ENCODE measurements around the gene SMPD2.
A peak's percentile ranks its signal among the peaks of the same experiment; 100 is the strongest.

Gene SMPD2

DNA sequence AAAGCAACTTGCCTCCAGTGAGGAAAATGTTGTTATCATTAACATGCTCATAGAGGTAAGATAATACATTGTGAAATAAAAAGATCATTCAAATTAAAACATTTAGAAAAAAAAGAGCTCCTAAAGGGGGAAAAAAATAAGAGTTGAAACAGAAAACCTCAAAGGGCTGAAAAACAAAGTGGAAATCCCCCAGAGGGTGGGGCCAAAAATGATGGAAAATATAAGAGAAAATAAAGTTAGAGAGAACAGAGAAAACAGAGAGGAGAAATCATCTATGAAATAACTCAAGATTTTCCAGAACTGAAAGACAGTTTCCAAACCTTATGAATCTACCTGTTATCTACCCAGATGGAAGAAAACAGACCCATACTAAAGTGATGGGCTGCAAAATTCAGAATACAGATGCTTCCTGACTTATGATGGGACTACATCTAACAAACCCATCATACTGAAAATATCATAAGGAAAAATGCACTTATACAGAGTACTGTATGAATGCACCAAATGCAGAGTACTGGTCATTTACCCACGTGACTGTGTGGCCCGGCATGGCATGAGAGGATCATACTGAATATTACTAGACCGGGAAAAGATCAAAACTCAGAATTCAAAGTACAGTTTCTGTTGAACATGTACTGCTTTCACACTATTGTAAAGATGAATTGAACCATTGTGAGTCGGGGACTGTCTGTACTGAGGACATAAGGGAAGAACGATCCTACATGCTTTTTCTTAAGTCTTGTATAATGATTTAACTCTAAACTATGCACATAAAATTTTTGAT is 38.5 kb downstream of the SMPD2 start:
- DNase-seq (ENCODE audit: insufficient read length, low spot score) (no peak), FAIRE-seq (no peak)
- TF ChIP-seq POLR2AphosphoS5 (IDR thresholded peaks at IDR 0.05; ENCODE audit: low read depth, low read length) (no peak), POLR2A (IDR thresholded peaks at IDR 0.05; ENCODE audit: low read depth, low read length) (no peak), SPI1 (IDR thresholded peaks at IDR 0.05; ENCODE audit: low read depth, low read length) (no peak), POU2F2 (IDR thresholded peaks at IDR 0.05; ENCODE audit: low read depth, low read length) (no peak), TAF1 (IDR thresholded peaks at IDR 0.05; ENCODE audit: low read depth, low read length) (no peak), PAX5 (IDR thresholded peaks at IDR 0.05; ENCODE audit: insufficient read depth, low read length, severe bottlenecking) (no peak)

DNA sequence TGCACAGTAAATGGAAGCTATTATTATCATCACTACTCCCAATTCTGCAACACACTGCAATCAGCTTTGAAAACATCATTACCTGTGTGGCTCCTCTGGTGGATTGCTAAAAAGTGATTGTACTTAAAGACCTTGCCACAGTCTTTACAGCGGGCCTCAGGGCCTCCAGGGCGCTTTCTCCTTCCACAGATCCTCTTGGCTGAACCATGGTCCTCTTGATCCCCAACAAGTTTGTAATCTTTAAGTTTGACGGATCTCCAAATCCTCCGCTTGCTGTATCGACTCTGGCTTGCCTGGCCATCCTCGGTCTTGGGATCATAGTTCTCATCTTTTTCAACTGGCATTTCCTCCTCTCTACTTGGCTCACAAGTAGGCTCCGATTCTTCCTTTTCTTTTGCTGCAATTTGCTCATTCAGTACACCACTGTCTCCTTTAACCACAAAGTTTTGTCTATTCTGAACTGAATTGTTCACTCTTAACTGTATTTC is 40.5 kb downstream of the SMPD2 start:
- TF ChIP-seq TAF1 (IDR thresholded peaks at IDR 0.05; ENCODE audit: low read depth, low read length) (no peak), PAX5 (IDR thresholded peaks at IDR 0.05; ENCODE audit: insufficient read depth, low read length, severe bottlenecking) (no peak), POU2F2 (IDR thresholded peaks at IDR 0.05; ENCODE audit: low read depth, low read length) (no peak), SPI1 (IDR thresholded peaks at IDR 0.05; ENCODE audit: low read depth, low read length) (no peak), POLR2A (IDR thresholded peaks at IDR 0.05; ENCODE audit: low read depth, low read length) (no peak), POLR2AphosphoS5 (IDR thresholded peaks at IDR 0.05; ENCODE audit: low read depth, low read length) (no peak)
- FAIRE-seq: no peak
- DNase-seq (ENCODE audit: insufficient read length, low spot score): no peak

DNA sequence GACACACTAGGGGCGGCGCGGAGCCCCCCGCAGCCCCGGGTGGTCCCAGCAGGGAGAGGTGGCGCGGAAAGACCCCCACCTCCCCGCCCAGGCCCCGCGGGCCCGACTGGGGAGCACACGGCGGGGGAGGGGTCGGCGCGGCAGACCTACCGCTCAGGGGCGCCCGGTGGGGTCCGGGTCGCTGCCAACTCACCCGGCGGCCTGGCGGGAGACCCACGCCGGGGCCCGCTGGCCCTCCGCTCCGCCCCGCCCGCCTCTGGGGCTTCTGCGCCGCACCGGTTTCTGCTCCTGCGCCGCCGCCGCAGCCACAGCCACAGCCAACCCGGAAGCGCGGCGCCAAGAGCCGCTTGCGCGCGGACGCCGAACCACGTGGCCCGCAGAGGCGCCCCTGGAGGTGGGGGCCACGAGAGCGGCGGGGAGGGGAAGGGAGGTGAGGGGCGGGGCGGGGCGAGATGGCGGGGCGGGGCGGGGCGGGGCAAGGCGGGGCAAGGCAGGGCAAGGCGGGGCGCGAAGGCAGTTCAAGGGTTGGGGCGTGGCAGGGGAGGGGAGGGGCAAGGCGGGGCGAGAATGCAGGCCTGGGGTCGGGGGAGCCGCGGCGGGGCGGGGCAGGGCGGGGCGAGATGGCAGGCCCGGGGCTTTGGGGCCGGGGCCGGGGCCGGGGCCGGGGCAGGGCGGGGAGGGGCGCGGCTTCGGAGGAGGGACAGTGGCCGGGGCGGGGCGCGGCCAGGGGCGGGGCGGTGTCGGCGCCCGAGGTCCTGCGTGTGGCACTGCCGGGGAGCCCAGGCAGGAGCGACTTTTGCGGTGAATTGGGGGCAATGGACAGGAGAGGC is 42.6 kb downstream of the SMPD2 start, which contains the start of gene ZBTB24:
TSS of gene ZBTB24 (minus strand) at position 315 of the 830 bp plus-strand sequence. CDS start 1,193 bp downstream, outside the sequence.
- no peak for TF ChIP-seq POU2F2 (IDR thresholded peaks at IDR 0.05; ENCODE audit: low read depth, low read length)
- 0 out of 2 replicates have a peak, but pooled peaks have one; percentile 49 for TF ChIP-seq POLR2A (IDR thresholded peaks at IDR 0.05; ENCODE audit: low read depth, low read length)
- no peak; the same call in 1 of the 2 replicates for TF ChIP-seq POLR2AphosphoS5 (IDR thresholded peaks at IDR 0.05; ENCODE audit: low read depth, low read length)
- no peak for TF ChIP-seq PAX5 (IDR thresholded peaks at IDR 0.05; ENCODE audit: insufficient read depth, low read length, severe bottlenecking)
- TF ChIP-seq SPI1 (IDR thresholded peaks at IDR 0.05; ENCODE audit: low read depth, low read length): no peak
- TF ChIP-seq TAF1 (IDR thresholded peaks at IDR 0.05; ENCODE audit: low read depth, low read length): peak; percentile 42; the same call in 1 of the 2 replicates
- FAIRE-seq (peak; percentile 79), DNase-seq (ENCODE audit: insufficient read length, low spot score) (peak; percentile 87)

DNA sequence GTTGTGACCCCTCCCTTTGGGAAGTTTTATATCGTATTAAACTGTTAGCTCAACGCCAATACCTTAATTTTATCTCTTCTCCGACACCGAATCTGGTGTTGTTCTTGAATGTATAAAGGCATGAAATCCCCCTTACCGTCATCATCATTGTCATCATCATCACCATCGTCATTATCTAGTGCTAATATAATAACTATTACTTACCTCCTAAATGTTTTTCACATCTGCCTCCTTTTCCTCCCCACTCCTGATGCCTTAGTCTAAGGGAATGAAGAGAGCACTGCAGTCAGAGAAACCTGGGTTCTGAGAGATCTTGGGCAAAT is 43.2 kb downstream of the SMPD2 start:
- FAIRE-seq (no peak), DNase-seq (ENCODE audit: insufficient read length, low spot score) (no peak)
- TF ChIP-seq POLR2AphosphoS5 (IDR thresholded peaks at IDR 0.05; ENCODE audit: low read depth, low read length) (no peak), TAF1 (IDR thresholded peaks at IDR 0.05; ENCODE audit: low read depth, low read length) (no peak)

DNA sequence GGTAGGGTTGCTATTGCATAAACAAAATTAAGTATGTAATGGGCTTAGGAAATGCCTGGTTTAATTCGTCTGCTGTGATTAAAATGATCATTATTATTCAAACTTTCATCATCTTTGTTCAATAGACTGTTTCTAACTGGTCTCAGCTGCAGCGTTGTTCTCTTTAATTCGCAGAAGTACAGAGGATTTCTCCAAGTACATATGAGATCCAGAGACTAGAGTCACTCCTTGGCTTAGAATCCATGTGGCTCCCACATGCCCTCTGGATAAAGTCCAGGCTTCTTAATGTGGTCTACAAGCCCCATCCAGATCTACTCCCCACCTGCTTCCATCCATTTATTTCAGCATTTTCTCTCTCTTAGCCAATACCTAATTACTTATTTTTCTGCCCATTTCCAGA is 43.6 kb downstream of the SMPD2 start:
- TF ChIP-seq POLR2AphosphoS5 (IDR thresholded peaks at IDR 0.05; ENCODE audit: low read depth, low read length) (no peak), TAF1 (IDR thresholded peaks at IDR 0.05; ENCODE audit: low read depth, low read length) (no peak), SPI1 (IDR thresholded peaks at IDR 0.05; ENCODE audit: low read depth, low read length) (no peak), POU2F2 (IDR thresholded peaks at IDR 0.05; ENCODE audit: low read depth, low read length) (no peak), PAX5 (IDR thresholded peaks at IDR 0.05; ENCODE audit: insufficient read depth, low read length, severe bottlenecking) (no peak), POLR2A (IDR thresholded peaks at IDR 0.05; ENCODE audit: low read depth, low read length) (no peak)

DNA sequence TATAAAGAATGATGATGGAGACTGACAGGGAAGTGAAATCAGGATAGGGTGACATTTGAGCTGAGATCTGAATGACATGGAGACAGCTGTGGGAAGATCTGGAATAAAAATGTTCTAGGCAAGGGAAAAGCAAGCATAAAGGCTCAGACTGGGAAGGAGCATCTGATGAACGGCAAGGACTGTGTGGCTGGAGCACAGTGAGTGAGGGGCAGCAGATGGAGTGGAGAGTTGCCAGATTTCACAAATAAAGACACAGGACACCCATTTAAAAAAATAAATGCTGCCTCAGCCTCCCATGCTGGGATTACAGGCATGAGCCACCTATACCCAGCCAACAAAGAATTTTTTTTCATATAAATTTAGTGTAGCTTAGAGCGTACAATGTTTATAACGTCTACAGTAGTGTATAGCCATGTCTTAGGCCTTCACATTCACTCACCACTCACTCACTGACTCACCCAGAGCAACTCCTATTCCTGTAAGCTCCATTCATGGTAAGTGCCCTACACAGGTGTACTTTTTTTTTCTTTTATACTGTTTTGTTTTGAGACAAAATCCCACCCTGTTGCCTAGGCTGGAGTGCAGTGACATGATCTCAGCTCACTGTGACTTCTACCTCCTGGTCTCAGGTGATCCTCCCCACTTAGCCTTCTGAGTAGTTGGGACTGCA is 44.9 kb downstream of the SMPD2 start:
- DNase-seq (ENCODE audit: insufficient read length, low spot score): no peak
- TF ChIP-seq PAX5 (IDR thresholded peaks at IDR 0.05; ENCODE audit: insufficient read depth, low read length, severe bottlenecking): no peak
- TF ChIP-seq TAF1 (IDR thresholded peaks at IDR 0.05; ENCODE audit: low read depth, low read length): no peak
- TF ChIP-seq POLR2AphosphoS5 (IDR thresholded peaks at IDR 0.05; ENCODE audit: low read depth, low read length): no peak
- no peak for TF ChIP-seq SPI1 (IDR thresholded peaks at IDR 0.05; ENCODE audit: low read depth, low read length)
- no peak for TF ChIP-seq POU2F2 (IDR thresholded peaks at IDR 0.05; ENCODE audit: low read depth, low read length)
- TF ChIP-seq POLR2A (IDR thresholded peaks at IDR 0.05; ENCODE audit: low read depth, low read length): no peak
- FAIRE-seq: no peak

More for the DNA sequence above, 43.6 kb downstream of the SMPD2 start:
- DNase-seq (ENCODE audit: insufficient read length, low spot score) (no peak), FAIRE-seq (no peak)

DNA sequence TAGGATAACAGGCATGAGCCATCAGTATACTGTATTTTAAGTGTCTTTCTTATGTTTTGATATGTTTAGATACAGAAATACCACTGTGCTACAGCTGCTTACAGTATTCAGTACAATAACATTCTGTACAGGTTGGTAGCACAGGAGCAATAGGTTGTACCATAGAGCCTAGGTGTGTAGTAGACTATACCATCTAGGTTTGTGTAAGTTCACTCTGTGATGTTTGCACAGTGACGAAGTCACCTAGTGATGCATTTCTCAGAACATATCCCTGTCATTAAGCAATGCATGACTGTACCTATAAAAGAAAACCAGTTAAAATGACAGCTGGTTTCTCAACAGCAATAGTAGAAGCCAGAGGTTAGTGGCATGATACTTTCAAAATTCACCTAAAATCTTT is 45.5 kb downstream of the SMPD2 start:
- DNase-seq (ENCODE audit: insufficient read length, low spot score) (no peak), FAIRE-seq (no peak)
- TF ChIP-seq SPI1 (IDR thresholded peaks at IDR 0.05; ENCODE audit: low read depth, low read length): no peak
- no peak for TF ChIP-seq TAF1 (IDR thresholded peaks at IDR 0.05; ENCODE audit: low read depth, low read length)
- TF ChIP-seq POLR2A (IDR thresholded peaks at IDR 0.05; ENCODE audit: low read depth, low read length): no peak
- TF ChIP-seq POLR2AphosphoS5 (IDR thresholded peaks at IDR 0.05; ENCODE audit: low read depth, low read length): no peak
- TF ChIP-seq PAX5 (IDR thresholded peaks at IDR 0.05; ENCODE audit: insufficient read depth, low read length, severe bottlenecking): no peak
- TF ChIP-seq POU2F2 (IDR thresholded peaks at IDR 0.05; ENCODE audit: low read depth, low read length): no peak

DNA sequence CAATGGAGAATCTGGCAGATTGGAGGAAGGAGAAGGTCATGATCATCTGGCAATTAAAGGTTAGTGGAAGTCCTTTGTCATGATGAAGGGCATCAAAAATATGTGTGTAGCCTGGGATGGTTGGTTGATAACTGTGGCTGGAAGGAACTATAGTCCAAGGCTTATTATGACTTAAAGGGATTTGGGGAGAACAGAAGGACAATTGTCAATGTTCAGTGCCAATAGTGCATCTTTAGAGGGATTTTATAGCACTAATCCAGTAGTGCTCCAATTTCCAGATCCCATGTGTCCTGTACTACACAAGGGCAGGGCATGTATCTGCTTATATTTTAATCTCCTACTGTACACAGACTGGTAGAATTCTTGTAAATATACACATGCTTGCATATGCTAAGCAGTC is 47.5 kb downstream of the SMPD2 start:
- DNase-seq (ENCODE audit: insufficient read length, low spot score) (no peak), FAIRE-seq (no peak)
- TF ChIP-seq POU2F2 (IDR thresholded peaks at IDR 0.05; ENCODE audit: low read depth, low read length) (no peak), SPI1 (IDR thresholded peaks at IDR 0.05; ENCODE audit: low read depth, low read length) (no peak), TAF1 (IDR thresholded peaks at IDR 0.05; ENCODE audit: low read depth, low read length) (no peak), POLR2AphosphoS5 (IDR thresholded peaks at IDR 0.05; ENCODE audit: low read depth, low read length) (no peak), PAX5 (IDR thresholded peaks at IDR 0.05; ENCODE audit: insufficient read depth, low read length, severe bottlenecking) (no peak), POLR2A (IDR thresholded peaks at IDR 0.05; ENCODE audit: low read depth, low read length) (no peak)

DNA sequence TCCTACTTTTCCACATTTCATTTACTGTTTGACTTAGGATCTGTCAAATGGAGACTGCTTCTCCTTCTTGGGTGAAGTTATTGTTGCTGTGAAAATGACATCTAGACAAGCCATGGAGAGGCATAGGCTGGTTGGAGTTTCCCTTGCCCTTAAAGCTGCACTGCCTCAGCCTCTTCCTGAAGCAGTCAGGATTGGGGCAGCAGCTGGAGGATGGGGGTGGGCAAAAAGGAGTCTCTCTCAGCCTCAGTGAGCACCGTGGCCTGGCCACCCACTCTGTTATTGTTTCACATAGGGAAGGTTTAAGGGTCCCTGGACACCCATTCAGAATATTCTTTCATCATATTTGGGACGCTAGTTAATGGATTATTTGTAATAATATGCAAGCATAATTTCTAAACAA is 50.2 kb downstream of the SMPD2 start:
- DNase-seq (ENCODE audit: insufficient read length, low spot score): no peak
- no peak for FAIRE-seq
- no peak for TF ChIP-seq POLR2A (IDR thresholded peaks at IDR 0.05; ENCODE audit: low read depth, low read length)

Data from GM12891 (cell line).